Kidney capillary endothelial cell (primary cell): Measurements from ENCODE around the gene PLOD3.

Source experiments
- DNase-seq: peaks from one replicate; pipeline ENCODE4 v3.0.0-alpha.2; 2018; ENCODE audit warnings: low spot score

The PLOD3 gene

GRCh38 chr7:101164071-101164840 is 53.1 kb downstream of the PLOD3 start:
- no peak for DNase-seq

- no peak for DNase-seq
Measured at GRCh38 chr7:101163279-101164070, 53.9 kb downstream of the PLOD3 start.

GRCh38 chr7:101162551-101163278 is 54.7 kb downstream of the PLOD3 start:
- DNase-seq: no peak

DNA sequence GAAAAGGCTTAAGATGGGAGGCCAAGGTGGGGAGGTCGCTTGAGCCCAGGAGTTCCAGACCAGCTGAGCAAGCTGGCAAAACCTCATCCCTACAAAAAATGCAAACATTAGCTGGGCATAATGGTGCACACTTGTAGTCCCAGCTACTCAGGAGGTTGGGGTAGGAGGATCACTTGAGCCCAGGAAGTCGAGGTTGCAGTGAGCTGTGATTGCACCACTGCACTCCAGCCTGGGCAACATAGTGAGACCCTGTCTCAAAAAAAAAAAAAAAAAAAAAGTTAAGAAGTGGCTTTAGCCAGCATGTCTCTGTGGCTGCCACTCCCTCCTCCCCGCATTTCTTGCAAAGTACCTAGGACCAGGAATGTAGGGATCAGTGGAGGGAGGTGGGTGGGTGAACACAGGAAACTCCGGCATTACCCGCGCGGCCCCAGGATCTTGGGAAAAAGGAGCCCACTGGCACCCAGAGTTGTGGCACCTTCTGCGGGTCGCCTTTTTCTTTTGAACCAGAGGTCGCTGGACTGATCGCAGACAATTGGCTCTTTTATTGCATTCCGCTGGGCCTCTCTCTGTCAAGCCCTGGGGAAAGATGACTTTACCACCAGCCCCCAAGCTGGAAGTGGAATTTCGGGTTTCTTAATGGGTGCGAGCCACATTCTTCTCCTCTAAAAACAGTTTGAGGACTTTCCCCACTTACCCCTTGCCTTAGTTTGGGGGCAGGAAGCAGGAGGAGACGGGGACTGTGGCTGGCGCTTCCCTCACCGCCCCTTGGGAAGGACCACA is 55.5 kb downstream of the PLOD3 start:
- DNase-seq: no peak

- DNase-seq: no peak
Measured at GRCh38 chr7:101160910-101161309, 56.5 kb downstream of the PLOD3 start.

DNA sequence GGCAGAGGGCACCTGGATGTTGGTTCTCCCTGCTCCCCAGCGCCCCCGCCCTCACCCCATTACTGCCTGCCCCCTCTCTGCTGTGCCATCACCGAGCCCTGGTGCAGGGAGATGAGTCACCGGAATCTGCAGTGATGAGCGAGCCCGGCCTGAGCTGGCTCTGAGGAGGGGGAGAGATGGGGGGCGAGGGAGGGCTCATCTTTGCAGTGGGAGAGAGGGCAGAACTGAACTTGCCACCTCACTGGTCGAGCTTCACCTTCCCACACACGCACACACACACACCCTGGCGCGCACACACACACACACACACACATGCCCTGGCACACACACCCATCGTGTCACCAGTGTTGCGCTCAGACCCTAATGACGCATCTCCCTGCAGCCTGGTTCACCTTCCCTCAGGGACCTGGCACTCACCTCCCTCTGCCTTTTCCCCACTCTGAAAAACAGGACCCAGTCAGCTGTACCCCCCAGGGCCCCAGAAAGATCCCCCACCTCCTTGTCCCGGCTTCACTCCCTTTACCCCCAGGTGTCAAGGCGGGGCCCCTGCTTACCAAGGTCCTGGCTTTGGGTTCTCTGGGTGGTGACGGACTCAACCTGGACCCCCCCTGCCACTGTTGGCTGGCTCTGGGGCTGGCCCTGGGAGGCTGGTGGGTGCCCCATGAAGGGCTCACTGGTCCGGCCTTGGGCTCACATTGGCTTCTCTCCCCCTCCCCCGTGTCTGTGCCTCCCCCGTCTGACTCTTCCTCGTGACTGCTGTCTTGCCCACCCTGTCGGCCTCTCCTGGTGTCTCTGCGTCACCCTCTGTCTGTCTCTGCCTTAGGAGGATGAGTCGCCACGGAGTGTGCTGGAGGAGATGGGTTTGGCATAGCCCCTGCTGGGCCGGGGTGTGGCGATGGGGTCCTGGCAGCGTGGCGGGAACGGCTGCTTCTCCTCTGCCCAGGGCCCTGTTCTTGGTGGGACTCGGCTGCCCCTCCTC is 57.4 kb downstream of the PLOD3 start:
- no peak for DNase-seq

GRCh38 chr7:101156866-101157589 is 60.4 kb downstream of the PLOD3 start:
- no peak for DNase-seq

GRCh38 chr7:101156277-101156676 is 61.1 kb downstream of the PLOD3 start:
- DNase-seq: no peak
